ENCODE measurements around the gene AMPD1.

Gene AMPD1

DNA sequence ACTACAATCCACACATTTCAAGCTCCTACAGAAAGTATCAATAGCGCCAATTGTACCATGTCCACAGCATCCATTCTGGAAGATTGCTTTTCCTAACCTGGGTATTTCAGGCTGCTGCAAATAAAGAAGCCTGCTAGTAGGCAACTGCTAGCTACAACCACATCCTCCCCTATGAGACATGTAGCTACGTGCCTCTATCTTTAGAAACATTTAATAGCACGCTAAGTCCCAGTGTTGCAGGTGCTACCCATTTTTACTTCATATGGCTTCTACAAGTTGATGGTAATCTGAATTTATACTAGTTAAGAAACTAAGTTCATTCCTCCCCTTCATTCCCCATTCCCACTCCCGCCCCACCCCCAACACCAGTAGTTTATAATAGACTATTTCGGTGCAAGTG, 7.4 kb upstream of the AMPD1 start:
- intact Hi-C loops (cut with DNase I), result no loop called here
- peak in 1 of 42 donors; percentile 31 for DNase-seq

- intact Hi-C loops (cut with DNase I), result no loop called here
- no peak for DNase-seq
These were observed 6.6 kb upstream of the AMPD1 start for GRCh38 chr1:114701931-114702330.

DNA sequence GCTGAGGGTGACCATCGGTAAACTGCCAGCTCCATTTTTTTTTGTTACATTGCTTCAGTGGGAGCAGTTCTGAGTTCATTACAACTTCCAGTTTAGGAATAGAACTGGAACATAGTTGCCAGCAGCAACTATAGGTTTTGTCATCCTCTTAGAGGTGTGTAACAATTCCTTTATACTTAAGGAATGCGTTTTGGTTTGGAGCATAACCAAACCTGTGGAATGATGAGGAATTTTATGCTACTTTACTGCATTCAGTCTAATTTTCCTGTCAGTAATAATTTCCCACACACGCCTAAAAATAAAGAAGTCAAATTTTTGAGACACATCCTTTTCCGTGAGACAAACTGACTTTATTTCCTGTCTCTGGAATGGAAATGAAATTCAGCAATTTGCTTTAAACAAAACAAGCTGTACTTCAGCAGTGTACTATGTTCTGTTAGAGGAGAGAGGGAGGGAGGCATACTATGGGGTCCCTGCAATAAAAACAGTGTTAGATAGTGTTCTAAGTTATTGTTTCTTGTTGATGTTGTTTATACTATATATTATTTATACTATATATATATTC, 4.8 kb upstream of the AMPD1 start:
- no peak for DNase-seq
- intact Hi-C loops (cut with DNase I), result no loop called here

- DNase-seq, result no peak
- intact Hi-C loops (cut with DNase I), result no loop called here
These were observed 1.5 kb upstream of the AMPD1 start for GRCh38 chr1:114696810-114697209.

DNA sequence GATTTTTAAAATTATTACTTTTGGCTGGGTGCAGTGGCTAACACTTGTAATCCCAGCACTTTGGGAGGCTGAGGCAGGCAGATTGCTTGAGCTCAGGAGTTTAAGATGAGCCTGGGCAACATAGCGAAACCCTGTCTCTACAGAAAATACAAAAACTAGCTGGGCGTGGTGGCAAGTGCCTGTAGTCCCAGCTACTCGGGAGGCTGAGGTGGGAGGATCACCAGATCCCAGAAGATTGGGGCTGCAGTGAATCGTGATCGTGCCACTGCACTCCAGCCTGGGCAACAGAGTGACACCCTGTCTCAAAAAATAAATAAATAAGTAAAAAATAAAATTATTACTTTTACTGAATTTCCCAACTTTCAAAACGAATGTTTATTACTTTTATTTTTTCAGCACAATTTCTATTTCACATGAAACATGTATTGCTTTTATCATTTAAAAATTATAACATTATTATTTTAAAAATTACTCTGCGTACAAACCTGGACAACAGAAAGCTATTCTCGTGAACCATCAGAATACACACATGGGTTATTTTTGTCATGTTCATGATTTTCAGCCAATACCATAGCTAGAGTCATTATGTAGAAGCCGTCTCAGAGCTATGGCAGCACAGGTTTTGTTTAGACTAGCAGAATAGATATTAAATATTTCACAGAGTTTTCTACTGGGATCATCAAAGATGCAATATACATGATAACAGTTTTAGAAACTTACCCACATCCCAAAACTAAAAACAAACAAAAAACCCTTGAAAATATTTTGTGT, 621 bp downstream of the AMPD1 start:
- no peak for DNase-seq
- intact Hi-C loops (cut with DNase I), result no loop called here

DNA sequence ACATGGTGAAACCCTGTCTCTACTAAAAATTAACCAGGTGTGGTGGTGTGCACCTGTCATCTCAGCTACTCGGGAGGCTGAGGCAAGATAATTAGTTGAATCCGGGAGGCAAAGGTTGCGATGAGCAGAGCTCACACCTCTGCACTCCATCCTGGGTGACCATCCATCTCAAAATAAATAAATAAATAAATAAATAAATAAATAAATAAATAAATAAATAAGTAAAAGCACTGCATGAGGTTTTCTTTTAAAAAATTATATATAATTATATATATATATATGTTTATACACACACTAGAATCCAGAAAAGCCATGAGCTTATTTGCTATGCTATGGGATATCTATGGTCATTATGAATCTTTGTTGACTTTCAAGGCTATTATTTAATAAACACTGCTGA, 2.4 kb downstream of the AMPD1 start:
- no peak for DNase-seq
- intact Hi-C loops (cut with DNase I), result no loop called here

GRCh38 chr1:114691061-114691460, 4.3 kb downstream of the AMPD1 start:
- intact Hi-C loops (cut with DNase I), result no loop called here

GRCh38 chr1:114690148-114690547, 5.2 kb downstream of the AMPD1 start:
- DNase-seq, result no peak
- intact Hi-C loops (cut with DNase I), result no loop called here

More at GRCh38 chr1:114691061-114691460, 4.3 kb downstream of the AMPD1 start:
- DNase-seq, result no peak

- DNase-seq, result no peak
- intact Hi-C loops (cut with DNase I), result no loop called here
These were observed 6.8 kb downstream of the AMPD1 start for GRCh38 chr1:114688526-114688925.

GRCh38 chr1:114685851-114686250, 9.5 kb downstream of the AMPD1 start:
- intact Hi-C loops (cut with DNase I), result no loop called here
- DNase-seq, result no peak

- DNase-seq, result no peak
- intact Hi-C loops (cut with DNase I), result no loop called here
These were observed 17.7 kb downstream of the AMPD1 start for GRCh38 chr1:114677691-114678090.

DNA sequence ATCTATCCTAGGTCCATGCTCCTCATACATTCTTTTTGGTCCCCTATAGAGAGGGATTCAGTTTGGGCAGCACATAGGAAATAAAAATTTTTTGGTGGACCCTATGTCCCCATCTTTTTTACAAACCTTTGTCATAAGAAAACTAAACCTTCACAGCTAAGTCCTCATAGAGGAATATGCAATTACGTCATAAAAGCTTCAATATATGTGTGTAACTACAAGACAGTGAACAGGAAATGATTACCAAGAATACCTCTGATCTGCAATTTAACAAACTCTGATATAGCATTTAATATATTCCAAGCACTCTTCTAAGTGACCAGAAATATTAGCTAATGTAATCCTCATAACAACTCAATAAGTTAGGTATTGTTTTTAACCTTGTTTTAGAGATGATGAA, 19.2 kb downstream of the AMPD1 start:
- DNase-seq, result no peak
- intact Hi-C loops (cut with DNase I), result no loop called here

GRCh38 chr1:114671939-114672275, 23.4 kb downstream of the AMPD1 start:
- intact Hi-C loops (cut with DNase I), result no loop called here
- no peak for DNase-seq

GRCh38 chr1:114671011-114671938, 24.1 kb downstream of the AMPD1 start:
- intact Hi-C loops (cut with DNase I), result no loop called here
- no peak for DNase-seq

- peak; percentile 72 to 94 (median 89) for DNase-seq
- intact Hi-C loops (cut with DNase I), result no loop called here
These were observed 25.0 kb downstream of the AMPD1 start for GRCh38 chr1:114670083-114671010.

DNA sequence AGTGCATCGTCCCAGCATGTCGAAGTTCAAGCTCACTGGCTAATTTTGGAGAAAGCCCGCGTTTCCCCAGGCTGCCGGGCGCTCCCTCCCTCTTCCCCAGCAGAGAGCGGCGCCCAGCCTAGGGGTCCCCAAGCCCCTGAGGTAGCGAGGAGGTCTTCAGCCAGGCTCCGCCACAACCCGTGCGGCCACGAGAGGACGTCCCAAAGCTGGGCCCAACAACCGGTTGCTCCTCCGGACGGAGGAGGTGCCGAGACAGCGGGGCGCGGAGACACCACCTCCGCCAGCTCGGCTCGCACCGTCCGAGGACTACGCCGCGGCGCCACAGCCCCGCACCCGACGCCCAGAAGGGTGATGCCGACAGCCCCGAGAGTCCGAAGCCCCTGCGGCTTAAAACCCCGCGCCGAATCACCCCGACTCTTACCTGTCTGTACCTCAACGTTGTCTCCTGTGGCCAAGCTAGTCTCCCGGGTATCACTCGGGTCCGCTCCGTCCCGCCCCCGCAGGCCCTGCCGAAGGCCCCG, 25.7 kb downstream of the AMPD1 start, which contains the start of gene DENND2C:
TSS of gene DENND2C (minus strand) at position 488 of the 521 bp plus-strand sequence. CDS start 44,065 bp downstream, outside the sequence.
- peak in 4 of 42 donors; percentile 2 to 23 (median 11) for DNase-seq
- intact Hi-C loops (cut with DNase I), result no loop called here

GRCh38 chr1:114668784-114669561, 26.4 kb downstream of the AMPD1 start:
- DNase-seq, result no peak
- intact Hi-C loops (cut with DNase I), result no loop called here

GRCh38 chr1:114668373-114668772, 27.0 kb downstream of the AMPD1 start:
- intact Hi-C loops (cut with DNase I), result no loop called here
- no peak for DNase-seq
